ENCODE results near the gene KCND2. TPM values are rescaled to one million over a fixed set of nuclear protein-coding genes. Genes with fewer than 3 reads are reported as not detected.

Gene KCND2
- total RNA-seq, 1 experiment from 2014 or later = not detected

DNA sequence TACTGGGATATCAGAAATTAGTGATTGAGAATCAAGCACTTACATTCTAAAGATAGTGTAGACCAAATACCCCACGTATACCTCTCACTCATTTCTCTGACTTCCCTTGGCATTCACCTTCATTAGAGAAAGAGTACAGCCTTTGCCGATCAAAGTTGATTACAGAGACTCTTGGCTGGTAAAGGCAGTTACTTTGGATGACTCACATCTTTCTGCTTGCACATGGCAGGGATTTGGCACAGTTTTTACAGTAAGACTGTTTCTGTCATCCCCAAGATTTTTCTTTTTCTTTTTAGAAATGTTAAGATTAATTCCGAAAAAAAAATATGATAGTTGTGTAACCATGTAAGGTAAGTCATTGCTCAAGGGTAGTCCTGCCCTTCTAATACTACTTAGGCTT lies 442.0 kb downstream of the KCND2 start:
- Histone ChIP-seq H3K9me3 (ENCODE audit: low read length) (no peaks in the 10 kb centered on the region), H4K20me1 (ENCODE audit: insufficient read depth, low read depth, low read length) (no peaks in the 10 kb centered on the region), H3K4me1 (ENCODE audit: low read length) (no peaks in the 10 kb centered on the region), H2AFZ (ENCODE audit: low read length) (no peak overlapping the region), H3K4me3 (ENCODE audit: low read length) (no peak overlapping the region), H3K27ac (ENCODE audit: low read length) (no peak overlapping the region), H3K79me2 (ENCODE audit: low read length) (no peaks in the 10 kb centered on the region), H3K27me3 (ENCODE audit: low read length) (no peaks in the 10 kb centered on the region), H3K36me3 (ENCODE audit: insufficient read depth, low read length) (no peaks in the 10 kb centered on the region), H3K9ac (ENCODE audit: low read length) (no peak overlapping the region), H3K4me2 (ENCODE audit: low read depth, low read length, poor library complexity, severe bottlenecking) (no peak overlapping the region), H3K9me2 (replicated peaks; ENCODE audit: insufficient read depth, low read length) (no peaks in the 10 kb centered on the region)
- DNase-seq = no peak

GRCh38 chr7:120716307-120716706 lies 443.3 kb downstream of the KCND2 start:
- Histone ChIP-seq H3K9ac (ENCODE audit: low read length) (no peak overlapping the region), H3K27me3 (ENCODE audit: low read length) (no peaks in the 10 kb centered on the region), H4K20me1 (ENCODE audit: insufficient read depth, low read depth, low read length) (no peaks in the 10 kb centered on the region), H3K27ac (ENCODE audit: low read length) (no peak overlapping the region), H3K9me2 (replicated peaks; ENCODE audit: insufficient read depth, low read length) (no peaks in the 10 kb centered on the region), H3K4me1 (ENCODE audit: low read length) (no peaks in the 10 kb centered on the region), H3K9me3 (ENCODE audit: low read length) (no peaks in the 10 kb centered on the region), H3K79me2 (ENCODE audit: low read length) (no peaks in the 10 kb centered on the region), H3K4me3 (ENCODE audit: low read length) (no peak overlapping the region), H3K4me2 (ENCODE audit: low read depth, low read length, poor library complexity, severe bottlenecking) (no peak overlapping the region), H2AFZ (ENCODE audit: low read length) (no peak overlapping the region), H3K36me3 (ENCODE audit: insufficient read depth, low read length) (no peaks in the 10 kb centered on the region)
- DNase-seq = no peak

GRCh38 chr7:120717166-120717565 lies 444.2 kb downstream of the KCND2 start:
- no peaks in the 10 kb centered on the region for H3K27me3 ChIP-seq (ENCODE audit: low read length)
- no peaks in the 10 kb centered on the region for H3K9me3 ChIP-seq (ENCODE audit: low read length)

GRCh38 chr7:120718361-120718760 lies 445.4 kb downstream of the KCND2 start:
- Histone ChIP-seq H3K79me2 (ENCODE audit: low read length) (no peaks in the 10 kb centered on the region), H3K27ac (ENCODE audit: low read length) (no peak overlapping the region), H3K36me3 (ENCODE audit: insufficient read depth, low read length) (no peaks in the 10 kb centered on the region), H3K9ac (ENCODE audit: low read length) (no peak overlapping the region), H3K4me3 (ENCODE audit: low read length) (no peak overlapping the region), H4K20me1 (ENCODE audit: insufficient read depth, low read depth, low read length) (no peaks in the 10 kb centered on the region), H3K27me3 (ENCODE audit: low read length) (no peaks in the 10 kb centered on the region), H3K4me1 (ENCODE audit: low read length) (no peaks in the 10 kb centered on the region), H2AFZ (ENCODE audit: low read length) (no peak overlapping the region), H3K9me2 (replicated peaks; ENCODE audit: insufficient read depth, low read length) (no peaks in the 10 kb centered on the region), H3K4me2 (ENCODE audit: low read depth, low read length, poor library complexity, severe bottlenecking) (no peak overlapping the region), H3K9me3 (ENCODE audit: low read length) (no peaks in the 10 kb centered on the region)
- DNase-seq = no peak

More at GRCh38 chr7:120717166-120717565, 444.2 kb downstream of the KCND2 start:
- H3K9me2 ChIP-seq (replicated peaks; ENCODE audit: insufficient read depth, low read length) = no peaks in the 10 kb centered on the region
- no peak overlapping the region for H3K9ac ChIP-seq (ENCODE audit: low read length)
- H3K27ac ChIP-seq (ENCODE audit: low read length) = no peak overlapping the region
- H3K4me1 ChIP-seq (ENCODE audit: low read length) = no peaks in the 10 kb centered on the region
- H2AFZ ChIP-seq (ENCODE audit: low read length) = no peak overlapping the region
- H3K4me2 ChIP-seq (ENCODE audit: low read depth, low read length, poor library complexity, severe bottlenecking) = no peak overlapping the region
- H3K4me3 ChIP-seq (ENCODE audit: low read length) = no peak overlapping the region
- no peaks in the 10 kb centered on the region for H4K20me1 ChIP-seq (ENCODE audit: insufficient read depth, low read depth, low read length)
- no peaks in the 10 kb centered on the region for H3K79me2 ChIP-seq (ENCODE audit: low read length)
- no peaks in the 10 kb centered on the region for H3K36me3 ChIP-seq (ENCODE audit: insufficient read depth, low read length)
- no peak for DNase-seq

DNA sequence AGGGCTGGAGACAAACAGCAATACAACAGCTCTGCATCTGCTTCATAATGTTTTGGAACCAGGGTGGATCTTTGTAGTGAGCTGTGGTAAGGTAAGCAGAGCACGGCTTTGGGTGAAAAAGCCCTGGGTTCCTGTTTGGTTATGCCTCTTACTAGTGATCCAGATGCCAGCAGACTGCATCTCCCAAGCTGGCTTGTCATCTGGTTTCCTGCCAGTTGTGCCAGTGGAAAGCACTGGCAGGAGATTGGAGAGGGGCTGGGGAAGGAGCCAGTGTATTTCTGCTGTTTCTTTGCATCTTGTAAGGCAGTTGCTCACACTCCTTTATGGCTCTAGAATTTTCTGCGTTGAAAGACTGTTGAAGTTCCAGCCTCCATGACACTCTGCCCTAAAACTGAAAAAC lies 447.3 kb downstream of the KCND2 start:
- Histone ChIP-seq H3K9me2 (replicated peaks; ENCODE audit: insufficient read depth, low read length) (no peaks in the 10 kb centered on the region), H3K4me1 (ENCODE audit: low read length) (no peaks in the 10 kb centered on the region), H3K79me2 (ENCODE audit: low read length) (no peaks in the 10 kb centered on the region), H3K9me3 (ENCODE audit: low read length) (no peaks in the 10 kb centered on the region), H3K4me3 (ENCODE audit: low read length) (no peak overlapping the region), H3K36me3 (ENCODE audit: insufficient read depth, low read length) (no peaks in the 10 kb centered on the region), H2AFZ (ENCODE audit: low read length) (no peak overlapping the region), H3K9ac (ENCODE audit: low read length) (no peak overlapping the region), H4K20me1 (ENCODE audit: insufficient read depth, low read depth, low read length) (no peaks in the 10 kb centered on the region), H3K4me2 (ENCODE audit: low read depth, low read length, poor library complexity, severe bottlenecking) (no peak overlapping the region), H3K27ac (ENCODE audit: low read length) (no peak overlapping the region), H3K27me3 (ENCODE audit: low read length) (no peaks in the 10 kb centered on the region)
- no peak for DNase-seq

DNA sequence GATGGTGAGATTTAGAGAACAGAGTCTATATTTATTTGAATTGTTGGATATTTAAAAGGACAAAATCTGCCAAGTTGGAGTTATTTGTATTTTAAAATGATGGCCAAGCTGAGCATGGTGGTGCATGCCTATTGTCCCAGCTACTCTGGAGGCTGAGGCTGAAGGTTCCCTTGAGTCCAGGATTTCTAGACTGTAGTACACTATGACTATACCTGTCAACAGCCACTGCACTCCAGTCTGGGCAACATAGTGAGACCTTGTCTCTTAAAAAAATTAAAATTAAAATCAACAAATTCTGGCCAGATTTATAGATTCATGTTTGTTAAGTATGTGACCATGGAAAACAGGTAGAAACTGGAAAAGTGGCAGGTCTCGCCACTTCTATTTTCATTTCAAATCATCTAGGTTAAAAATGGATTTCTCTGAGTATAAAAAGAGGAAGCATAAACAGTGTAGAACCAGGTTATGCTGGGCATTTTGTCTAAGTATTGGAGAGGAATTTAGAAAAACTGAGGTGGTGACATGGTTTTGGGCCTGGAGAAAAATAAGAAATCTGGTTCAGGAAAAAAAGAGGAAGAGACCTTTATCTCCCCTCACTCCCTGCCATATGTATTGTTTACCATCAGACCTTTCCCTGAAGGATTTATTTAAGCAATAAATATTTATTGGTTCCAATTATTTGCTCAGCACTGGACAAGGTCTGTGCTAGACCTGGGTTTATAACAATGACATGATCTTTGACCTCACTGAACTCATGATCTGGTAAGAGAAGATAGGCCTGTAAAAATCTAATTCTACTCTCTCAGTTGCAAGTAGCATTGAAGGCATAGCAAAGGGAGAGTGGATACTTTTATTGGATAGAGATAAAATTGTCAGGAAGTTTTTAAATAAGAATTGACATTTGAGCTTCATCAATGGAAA lies 450.8 kb downstream of the KCND2 start:
- H2AFZ ChIP-seq (ENCODE audit: low read length) = no peak overlapping the region
- no peaks in the 10 kb centered on the region for H4K20me1 ChIP-seq (ENCODE audit: insufficient read depth, low read depth, low read length)
- no peaks in the 10 kb centered on the region for H3K36me3 ChIP-seq (ENCODE audit: insufficient read depth, low read length)
- no peaks in the 10 kb centered on the region for H3K79me2 ChIP-seq (ENCODE audit: low read length)
- H3K9me3 ChIP-seq (ENCODE audit: low read length) = no peaks in the 10 kb centered on the region
- H3K9me2 ChIP-seq (replicated peaks; ENCODE audit: insufficient read depth, low read length) = no peaks in the 10 kb centered on the region
- DNase-seq = no peak
- no peak overlapping the region for H3K4me3 ChIP-seq (ENCODE audit: low read length)
- no peak overlapping the region for H3K27ac ChIP-seq (ENCODE audit: low read length)
- H3K4me2 ChIP-seq (ENCODE audit: low read depth, low read length, poor library complexity, severe bottlenecking) = no peak overlapping the region
- H3K27me3 ChIP-seq (ENCODE audit: low read length) = no peaks in the 10 kb centered on the region
- no peak overlapping the region for H3K9ac ChIP-seq (ENCODE audit: low read length)
- no peaks in the 10 kb centered on the region for H3K4me1 ChIP-seq (ENCODE audit: low read length)

- Histone ChIP-seq H3K4me3 (ENCODE audit: low read length) (no peak overlapping the region), H3K36me3 (ENCODE audit: insufficient read depth, low read length) (no peaks in the 10 kb centered on the region), H3K9me2 (replicated peaks; ENCODE audit: insufficient read depth, low read length) (no peaks in the 10 kb centered on the region), H2AFZ (ENCODE audit: low read length) (no peak overlapping the region), H3K27me3 (ENCODE audit: low read length) (no peaks in the 10 kb centered on the region), H3K27ac (ENCODE audit: low read length) (no peak overlapping the region), H3K9ac (ENCODE audit: low read length) (no peak overlapping the region), H4K20me1 (ENCODE audit: insufficient read depth, low read depth, low read length) (no peaks in the 10 kb centered on the region), H3K79me2 (ENCODE audit: low read length) (no peaks in the 10 kb centered on the region), H3K4me2 (ENCODE audit: low read depth, low read length, poor library complexity, severe bottlenecking) (no peak overlapping the region), H3K9me3 (ENCODE audit: low read length) (no peaks in the 10 kb centered on the region), H3K4me1 (ENCODE audit: low read length) (no peaks in the 10 kb centered on the region)
- DNase-seq = no peak
These were observed 451.5 kb downstream of the KCND2 start for GRCh38 chr7:120724448-120724847.

DNA sequence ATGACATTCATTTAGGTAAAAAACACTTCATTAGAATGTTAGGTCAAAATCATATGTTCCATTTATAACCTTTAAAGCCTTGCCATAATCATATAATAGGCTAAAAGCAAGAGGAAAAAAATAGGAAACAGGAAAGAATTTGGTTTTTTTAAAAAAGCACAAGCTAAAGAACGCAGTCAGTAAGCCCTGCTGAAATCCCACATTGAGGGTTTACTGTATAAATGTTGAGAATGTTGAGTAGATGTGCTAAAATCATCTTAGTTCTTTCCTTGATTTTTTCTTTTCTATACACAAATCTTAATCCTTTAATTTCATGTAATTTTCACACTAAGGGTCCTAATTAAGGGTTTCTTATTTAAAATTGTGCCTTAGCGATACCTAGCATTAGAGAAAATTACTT lies 452.0 kb downstream of the KCND2 start:
- DNase-seq = no peak
- H3K36me3 ChIP-seq (ENCODE audit: insufficient read depth, low read length) = no peaks in the 10 kb centered on the region
- no peak overlapping the region for H2AFZ ChIP-seq (ENCODE audit: low read length)
- no peak overlapping the region for H3K4me3 ChIP-seq (ENCODE audit: low read length)
- H3K27ac ChIP-seq (ENCODE audit: low read length) = no peak overlapping the region
- H3K9ac ChIP-seq (ENCODE audit: low read length) = no peak overlapping the region
- H3K9me3 ChIP-seq (ENCODE audit: low read length) = no peaks in the 10 kb centered on the region
- H3K4me2 ChIP-seq (ENCODE audit: low read depth, low read length, poor library complexity, severe bottlenecking) = no peak overlapping the region
- H4K20me1 ChIP-seq (ENCODE audit: insufficient read depth, low read depth, low read length) = no peaks in the 10 kb centered on the region
- H3K4me1 ChIP-seq (ENCODE audit: low read length) = no peaks in the 10 kb centered on the region
- no peaks in the 10 kb centered on the region for H3K79me2 ChIP-seq (ENCODE audit: low read length)
- no peaks in the 10 kb centered on the region for H3K9me2 ChIP-seq (replicated peaks; ENCODE audit: insufficient read depth, low read length)
- no peaks in the 10 kb centered on the region for H3K27me3 ChIP-seq (ENCODE audit: low read length)
